ENCODE measurements around the gene DENND1B. TPM values are rescaled to one million over a fixed set of nuclear protein-coding genes. Genes with fewer than 3 reads are reported as not detected.
A peak's percentile ranks its signal among the peaks of the same experiment; 100 is the strongest.

The DENND1B gene
- total RNA-seq, 4 donors from 2014 or later: 9.0 to 40.2 (median 10.8) TPM

DNA sequence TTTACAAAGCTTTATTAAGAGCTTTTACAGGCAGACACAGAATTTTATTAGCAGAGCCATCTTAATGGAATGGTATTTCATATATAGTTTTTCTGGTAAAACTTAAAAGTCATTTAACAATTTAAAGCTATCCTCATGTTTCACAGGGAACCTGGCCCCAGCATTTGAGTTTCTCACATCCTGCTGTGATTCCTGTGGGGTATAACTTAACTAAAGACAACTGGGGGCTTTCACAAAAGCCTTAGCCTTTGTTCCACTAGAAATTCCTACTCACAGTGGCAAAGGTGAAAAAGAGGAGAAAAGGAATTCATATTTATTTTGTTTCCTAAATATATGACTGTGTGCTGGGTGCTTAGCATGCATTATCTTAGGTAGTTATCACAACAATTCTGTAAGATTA lies 233.9 kb downstream of the DENND1B start:
- peaks cover 0 to 11% (median 0%) of the 10 kb centered on the region in 3 donors for H3K36me3 ChIP-seq
- no peak overlapping the region for H3K4me3 ChIP-seq
- H3K4me1 ChIP-seq: no peaks in the 10 kb centered on the region
- no peak for DNase-seq (ENCODE audit: low spot score in 2 of 2)
- H3K27ac ChIP-seq: no peak overlapping the region
- H3K27me3 ChIP-seq: no peaks in the 10 kb centered on the region
- no peaks in the 10 kb centered on the region for H3K9me3 ChIP-seq
- TF ChIP-seq, protein P1, sequence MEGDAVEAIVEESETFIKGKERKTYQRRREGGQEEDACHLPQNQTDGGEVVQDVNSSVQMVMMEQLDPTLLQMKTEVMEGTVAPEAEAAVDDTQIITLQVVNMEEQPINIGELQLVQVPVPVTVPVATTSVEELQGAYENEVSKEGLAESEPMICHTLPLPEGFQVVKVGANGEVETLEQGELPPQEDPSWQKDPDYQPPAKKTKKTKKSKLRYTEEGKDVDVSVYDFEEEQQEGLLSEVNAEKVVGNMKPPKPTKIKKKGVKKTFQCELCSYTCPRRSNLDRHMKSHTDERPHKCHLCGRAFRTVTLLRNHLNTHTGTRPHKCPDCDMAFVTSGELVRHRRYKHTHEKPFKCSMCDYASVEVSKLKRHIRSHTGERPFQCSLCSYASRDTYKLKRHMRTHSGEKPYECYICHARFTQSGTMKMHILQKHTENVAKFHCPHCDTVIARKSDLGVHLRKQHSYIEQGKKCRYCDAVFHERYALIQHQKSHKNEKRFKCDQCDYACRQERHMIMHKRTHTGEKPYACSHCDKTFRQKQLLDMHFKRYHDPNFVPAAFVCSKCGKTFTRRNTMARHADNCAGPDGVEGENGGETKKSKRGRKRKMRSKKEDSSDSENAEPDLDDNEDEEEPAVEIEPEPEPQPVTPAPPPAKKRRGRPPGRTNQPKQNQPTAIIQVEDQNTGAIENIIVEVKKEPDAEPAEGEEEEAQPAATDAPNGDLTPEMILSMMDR (IDR thresholded peaks at IDR 0.05): no peak
- TF ChIP-seq EP300 (IDR thresholded peaks at IDR 0.05) (no peak), POLR2A (IDR thresholded peaks at IDR 0.05) (no peak)

DNA sequence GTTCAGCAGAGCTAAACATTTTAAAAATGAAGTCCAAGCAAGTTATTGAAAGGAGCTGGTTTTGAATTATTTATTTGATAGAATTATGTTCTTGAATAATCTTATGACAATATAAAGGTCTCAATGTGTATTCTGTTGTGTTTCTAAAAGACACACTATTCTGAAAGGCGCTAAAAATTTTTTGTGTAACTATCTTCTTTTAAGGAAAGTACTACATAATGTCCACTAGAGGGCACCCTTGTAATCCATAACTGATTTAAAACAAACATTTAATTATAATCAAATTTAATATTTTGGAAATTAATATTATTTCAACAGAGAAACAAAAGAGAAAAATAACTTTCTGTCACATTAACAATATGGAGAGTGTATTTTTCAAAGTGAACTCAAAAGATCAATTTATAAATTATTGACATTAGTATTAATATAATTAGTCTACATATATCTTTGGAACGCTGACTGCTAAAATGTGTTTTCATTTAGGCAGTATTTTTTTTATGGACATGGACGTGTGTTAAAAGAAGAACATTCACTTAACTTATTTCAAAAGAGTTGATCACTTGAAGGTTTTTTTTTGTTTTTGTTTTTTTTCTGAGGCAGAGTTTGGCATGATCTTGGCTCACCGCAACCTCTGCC lies 248.4 kb downstream of the DENND1B start:
- Histone ChIP-seq H3K27ac (no peak overlapping the region), H3K27me3 (no peaks in the 10 kb centered on the region), H3K36me3 (no peaks in the 10 kb centered on the region), H3K4me3 (no peak overlapping the region), H3K4me1 (no peaks in the 10 kb centered on the region), H3K9me3 (no peaks in the 10 kb centered on the region)
- WGBS, 2 donors: 59 to 60% methylated on average over 4 of the region's 4 CpGs
- DNase-seq (ENCODE audit: low spot score in 2 of 2): no peak
- no peak for TF ChIP-seq EP300 (IDR thresholded peaks at IDR 0.05)
- TF ChIP-seq, protein P1 (IDR thresholded peaks at IDR 0.05): peak; percentile 45 to 71 (median 53)
- no peak for TF ChIP-seq POLR2A (IDR thresholded peaks at IDR 0.05)

DNA sequence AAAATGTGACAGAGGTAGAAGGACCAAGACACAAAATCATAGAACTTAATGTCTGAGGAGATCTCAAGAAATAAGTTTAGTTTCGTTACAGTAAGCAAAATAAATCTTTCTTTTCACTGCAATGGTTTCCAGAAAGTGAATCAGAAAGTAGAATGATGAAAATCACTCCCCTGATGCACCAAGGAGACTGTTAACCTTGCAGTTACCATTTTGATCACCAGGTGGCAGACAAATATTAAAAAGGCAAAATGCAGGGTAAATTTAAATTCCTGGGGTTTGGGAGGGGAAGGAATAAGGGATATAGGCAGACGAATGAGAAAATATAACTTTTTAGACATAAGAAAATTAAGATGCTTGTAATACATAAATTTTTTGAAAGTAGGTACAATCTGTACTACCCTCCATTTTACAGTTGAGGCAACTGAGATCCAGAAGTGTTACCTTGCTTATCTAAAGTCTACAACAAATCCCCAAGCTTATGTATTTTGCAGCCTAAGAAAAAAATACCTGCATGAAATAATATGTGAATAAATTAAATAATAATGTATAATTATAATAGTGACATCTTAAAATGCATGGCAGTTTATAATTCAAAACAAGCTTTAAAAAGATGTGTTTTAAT lies 254.1 kb downstream of the DENND1B start:
- Histone ChIP-seq H3K4me3 (no peak overlapping the region), H3K27me3 (no peaks in the 10 kb centered on the region), H3K36me3 (no peaks in the 10 kb centered on the region), H3K27ac (no peak overlapping the region), H3K4me1 (no peaks in the 10 kb centered on the region), H3K9me3 (no peaks in the 10 kb centered on the region)
- DNase-seq (ENCODE audit: low spot score in 2 of 2): peak in 1 of 2 donors; percentile 54
- WGBS, 2 donors: 43 to 49% methylated on average over 2 of the region's 2 CpGs
- TF ChIP-seq EP300 (IDR thresholded peaks at IDR 0.05): no peak
- TF ChIP-seq, protein P1 (IDR thresholded peaks at IDR 0.05): peak in 3 of 5 experiments; percentile 35 to 54 (median 51)

DNA sequence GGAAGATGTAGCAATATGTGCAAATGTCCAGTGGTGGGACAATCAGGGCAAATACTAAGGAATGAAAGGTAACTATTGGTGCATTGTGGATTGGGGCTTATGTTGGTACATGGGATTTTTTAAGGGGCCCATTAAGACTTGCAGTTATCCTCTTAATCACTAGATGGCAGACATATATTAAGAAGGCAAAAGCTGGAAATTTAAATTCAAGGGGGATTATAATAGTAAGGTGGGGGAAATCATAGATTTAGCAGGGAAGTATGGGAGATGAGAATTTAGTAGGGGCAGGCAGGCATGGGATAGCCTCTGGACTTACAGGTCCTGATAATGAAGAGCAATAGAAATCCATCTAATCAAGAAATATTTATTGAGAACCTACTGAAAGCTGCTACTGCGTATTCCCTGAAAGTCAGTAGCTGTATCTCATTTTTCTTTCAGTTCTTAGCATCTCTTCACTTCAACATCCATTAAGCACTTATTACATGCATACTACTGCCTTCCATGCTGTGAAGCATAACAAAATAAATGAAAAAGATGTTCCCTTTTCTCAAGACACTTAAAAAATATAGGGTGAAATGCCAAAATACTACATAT lies 255.4 kb downstream of the DENND1B start:
- no peaks in the 10 kb centered on the region for H3K4me1 ChIP-seq
- TF ChIP-seq EP300 (IDR thresholded peaks at IDR 0.05): no peak
- TF ChIP-seq, protein P1 (IDR thresholded peaks at IDR 0.05): peak in 2 of 5 experiments; percentile 16 to 24
- H3K9me3 ChIP-seq: no peaks in the 10 kb centered on the region
- WGBS, 2 donors: 95 to 97% methylated on average over 1 of the region's 1 CpG
- no peaks in the 10 kb centered on the region for H3K27me3 ChIP-seq
- H3K27ac ChIP-seq: no peak overlapping the region
- DNase-seq (ENCODE audit: low spot score in 2 of 2): no peak
- H3K36me3 ChIP-seq: no peaks in the 10 kb centered on the region
- no peak overlapping the region for H3K4me3 ChIP-seq

DNA sequence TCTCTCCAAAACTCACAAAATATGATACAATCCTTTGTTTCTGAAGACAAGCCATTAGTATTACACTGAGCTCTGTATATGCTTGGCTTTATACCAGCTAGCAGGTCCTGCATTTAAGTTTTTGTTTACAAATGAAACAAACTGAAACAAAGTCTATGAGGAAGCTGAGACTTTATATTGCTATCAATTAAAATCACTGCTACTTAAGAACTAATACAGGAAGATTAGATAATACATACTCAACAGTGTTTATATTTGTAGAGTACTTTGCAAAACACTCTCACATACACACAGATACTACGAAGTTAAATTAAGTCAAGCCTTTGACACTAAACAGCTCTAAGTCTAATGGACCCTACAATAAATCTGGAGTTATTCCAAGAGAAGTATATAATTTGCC lies 259.9 kb downstream of the DENND1B start:
- 83 to 84% methylated on average over 1 of the region's 1 CpG for WGBS, 2 donors
- Histone ChIP-seq H3K36me3 (peaks cover 0 to 10% (median 0%) of the 10 kb centered on the region in 3 donors), H3K4me1 (no peaks in the 10 kb centered on the region), H3K9me3 (no peaks in the 10 kb centered on the region), H3K4me3 (no peak overlapping the region), H3K27me3 (no peaks in the 10 kb centered on the region), H3K27ac (no peak overlapping the region)
- DNase-seq (ENCODE audit: low spot score in 2 of 2): no peak
- TF ChIP-seq POLR2A (IDR thresholded peaks at IDR 0.05): no peak
